ENCODE measurements around the gene PRKG1. TPM values are rescaled to one million over a fixed set of nuclear protein-coding genes. Genes with fewer than 3 reads are reported as not detected.

PRKG1 gene
- total and polyA plus RNA-seq, 2 of the 4 experiments (the other 2 are of a cell fraction): 3.5 to 18.3 TPM

- H2BK120ac ChIP-seq (ENCODE audit: low read depth, low read length): no peak overlapping the region
- 94% methylated on average over 3 of the region's 6 CpGs; no CpG with 5 or more reads in 1 of the 2 experiments for WGBS, 2 experiments (ENCODE audit: extremely low coverage in 2 of 2, insufficient read length in 1 of 2)
- no peak overlapping the region for H4K5ac ChIP-seq (ENCODE audit: low read depth, low read length)
- H4K91ac ChIP-seq (ENCODE audit: insufficient read depth, low read depth, low read length): no peak overlapping the region
- H3K18ac ChIP-seq (ENCODE audit: low read depth, low read length): no peak overlapping the region
- no peak for TF ChIP-seq RCOR1 (IDR thresholded peaks at IDR 0.05; ENCODE audit: insufficient replicate concordance, low read length)
- TF ChIP-seq MAFK (IDR thresholded peaks at IDR 0.05; ENCODE audit: low read depth, low read length): no peak
- TF ChIP-seq FOS (IDR thresholded peaks at IDR 0.05; ENCODE audit: low read depth, low read length): no peak
- TF ChIP-seq USF2 (IDR thresholded peaks at IDR 0.05; ENCODE audit: low read depth, low read length): no peak
- TF ChIP-seq POLR2A (IDR thresholded peaks at IDR 0.05; ENCODE audit: low read depth, low read length): no peak
- no peak for TF ChIP-seq RAD21 (IDR thresholded peaks at IDR 0.05; ENCODE audit: low read length)
- TF ChIP-seq, protein P1, sequence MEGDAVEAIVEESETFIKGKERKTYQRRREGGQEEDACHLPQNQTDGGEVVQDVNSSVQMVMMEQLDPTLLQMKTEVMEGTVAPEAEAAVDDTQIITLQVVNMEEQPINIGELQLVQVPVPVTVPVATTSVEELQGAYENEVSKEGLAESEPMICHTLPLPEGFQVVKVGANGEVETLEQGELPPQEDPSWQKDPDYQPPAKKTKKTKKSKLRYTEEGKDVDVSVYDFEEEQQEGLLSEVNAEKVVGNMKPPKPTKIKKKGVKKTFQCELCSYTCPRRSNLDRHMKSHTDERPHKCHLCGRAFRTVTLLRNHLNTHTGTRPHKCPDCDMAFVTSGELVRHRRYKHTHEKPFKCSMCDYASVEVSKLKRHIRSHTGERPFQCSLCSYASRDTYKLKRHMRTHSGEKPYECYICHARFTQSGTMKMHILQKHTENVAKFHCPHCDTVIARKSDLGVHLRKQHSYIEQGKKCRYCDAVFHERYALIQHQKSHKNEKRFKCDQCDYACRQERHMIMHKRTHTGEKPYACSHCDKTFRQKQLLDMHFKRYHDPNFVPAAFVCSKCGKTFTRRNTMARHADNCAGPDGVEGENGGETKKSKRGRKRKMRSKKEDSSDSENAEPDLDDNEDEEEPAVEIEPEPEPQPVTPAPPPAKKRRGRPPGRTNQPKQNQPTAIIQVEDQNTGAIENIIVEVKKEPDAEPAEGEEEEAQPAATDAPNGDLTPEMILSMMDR (conservative IDR thresholded peaks at IDR 0.05; ENCODE audit: low read depth, low read length): no peak
- no peak for TF ChIP-seq CHD1 (IDR thresholded peaks at IDR 0.05; ENCODE audit: low read depth, low read length)
- no peak for TF ChIP-seq MAZ (IDR thresholded peaks at IDR 0.05; ENCODE audit: borderline replicate concordance, low read depth, low read length)
- no peak for TF ChIP-seq SMC3 (IDR thresholded peaks at IDR 0.05; ENCODE audit: low read depth, low read length)
- TF ChIP-seq RFX5 (IDR thresholded peaks at IDR 0.05; ENCODE audit: low read depth, low read length): no peak
- TF ChIP-seq MXI1 (IDR thresholded peaks at IDR 0.05; ENCODE audit: borderline replicate concordance, low read depth, low read length): no peak
- H3K79me1 ChIP-seq (ENCODE audit: low read depth in 1 of 2, low read length in 2 of 2): no peaks in the 10 kb centered on the region; a peak in 1 of 4 replicates
- no peak for ATAC-seq (ENCODE audit: low read depth)
- no peak overlapping the region for H3K27ac ChIP-seq (ENCODE audit: insufficient read depth, low read length)
- H2BK20ac ChIP-seq (ENCODE audit: low read depth, low read length): no peak overlapping the region
- DNase-seq: no peak
- no peak overlapping the region for H2AK9ac ChIP-seq (replicated peaks; ENCODE audit: low read depth, low read length, poor library complexity)
- no peaks in the 10 kb centered on the region for H3K36me3 ChIP-seq (ENCODE audit: control insufficient read depth, insufficient read depth, low read length)
- H2AK5ac ChIP-seq (ENCODE audit: low read depth, low read length): no peak overlapping the region
- dilution Hi-C loops (cut with HindIII; ENCODE audit: low sequenced_read_pairs, unreplicated experiment): no loop called here
- H3K4me1 ChIP-seq (ENCODE audit: control insufficient read depth, insufficient read depth, low read length): no peaks in the 10 kb centered on the region
- H3K23ac ChIP-seq (ENCODE audit: low read depth, low read length): no peak overlapping the region
- ChIA-PET CTCF (no interaction called here), POLR2A (ENCODE audit: unreplicated experiment) (no interaction called here)
- no peak overlapping the region for H2BK5ac ChIP-seq (ENCODE audit: low read depth, low read length, poor library complexity, severe bottlenecking)
- no peak overlapping the region for H3K9ac ChIP-seq (ENCODE audit: low read depth, low read length)
- H3K14ac ChIP-seq (replicated peaks; ENCODE audit: low read depth, low read length): no peak overlapping the region
- H3K4me2 ChIP-seq (ENCODE audit: low read depth, low read length): no peak overlapping the region
- no peaks in the 10 kb centered on the region for H3K27me3 ChIP-seq (ENCODE audit: control insufficient read depth, insufficient read depth, low read length)
- no peaks in the 10 kb centered on the region for H4K20me1 ChIP-seq (ENCODE audit: insufficient read depth, low read length)
- no peak overlapping the region for H4K8ac ChIP-seq (ENCODE audit: low read depth in 2 of 2, low read length in 2 of 2)
- no peak overlapping the region for H3K56ac ChIP-seq (ENCODE audit: extremely low read depth, insufficient read depth, low read length)
- H3K9me3 ChIP-seq (ENCODE audit: control insufficient read depth, insufficient read depth, low read length): no peaks in the 10 kb centered on the region
- H2AFZ ChIP-seq (replicated peaks; ENCODE audit: low read length, poor library complexity): no peak overlapping the region
- H3K4ac ChIP-seq (ENCODE audit: low read depth, low read length): no peak overlapping the region
- 0 out of 2 replicates have a peak, but pooled peaks cover 6% of the 10 kb centered on the region for H3K9me1 ChIP-seq (ENCODE audit: insufficient read depth, low read length)
- H3K4me3 ChIP-seq (ENCODE audit: insufficient read depth, low read depth, low read length): no peak overlapping the region
- BruUV-seq (replicated peaks): no TSS peak
- in situ Hi-C loops (cut with MboI; ENCODE audit: low sequenced_read_pairs): loop anchor here (10.0 kb wide), 2 partner anchors 1145 to 1215 kb away; no protein-coding TSS in a partner anchor
- intact Hi-C loops (cut with micrococcal nuclease): loop anchor here (2.0 to 10.0 kb wide), 3 partner anchors 205 to 1148 kb away; no protein-coding TSS in a partner anchor
- no peak overlapping the region for H2BK15ac ChIP-seq (ENCODE audit: low read depth, low read length)
These were observed 1135.9 kb downstream of the PRKG1 start for GRCh38 chr10:52210161-52210560.
